Renal cortex interstitium (tissue), 11 donors: ENCODE results near the gene CYP2A7. TPM values are rescaled to one million over a fixed set of nuclear protein-coding genes. Genes with fewer than 3 reads are reported as not detected.
"Not testable (repeated sequence)": the region's sequence is repeated elsewhere in the genome, so short reads cannot be mapped to it uniquely, and the experiment has no call there.

ENCODE experiments used
- DNase-seq, 11 donors: peaks; one replicate each; pipeline ENCODE4 v3.0.0-alpha.2; 2013; ENCODE audit warnings: low read depth in 9 of 11, low spot score in 4 of 11; ENCODE audit errors: extremely low read depth in 1 of 11
- polyA plus RNA-seq, 3 donors: library from polyadenylated mRNA; unstranded; fragments of 120-200 nt; gene quantifications; one replicate each; pipeline ENCODE4 v1.2.1, GENCODE V29; 2013; ENCODE audit not compliant: insufficient read length in 3 of 3

CYP2A7 gene
- polyA plus RNA-seq, 3 donors: 0.10 to 0.20 TPM; not detected in 1

GRCh38 chr19:40825460-40826095 lies 56.5 kb downstream of the CYP2A7 start:
- not testable (repeated sequence) for DNase-seq

Other genes with a start within 250 kb of the CYP2A7 start
- gene NUMBL, start 191.6 kb downstream of the CYP2A7 start, polyA plus RNA-seq: 10 to 100 TPM in 2 of 3 donors, 1 to 10 TPM in 1; 9.4 to 16.0 (median 15.9) TPM
- 10 to 100 TPM; 30.7 to 45.2 (median 38.9) TPM for gene COQ8B, start 165.3 kb downstream of the CYP2A7 start, polyA plus RNA-seq
- 10 to 100 TPM; 12.3 to 15.4 (median 14.2) TPM for gene ITPKC, start 165.1 kb downstream of the CYP2A7 start, polyA plus RNA-seq
- gene ACTMAP, start 131.8 kb downstream of the CYP2A7 start, polyA plus RNA-seq: 10 to 100 TPM; 14.5 to 18.5 (median 15.1) TPM
- 100 to 1,000 TPM; 111 to 126 (median 117) TPM for gene SNRPA, start 131.0 kb downstream of the CYP2A7 start, polyA plus RNA-seq
- 1 to 10 TPM in 2 of 3 donors, under 1 TPM in 1; 0.19 to 3.5 (median 1.4) TPM for gene MIA, start 106.7 kb downstream of the CYP2A7 start, polyA plus RNA-seq
- 10 to 100 TPM in 2 of 3 donors, 1 to 10 TPM in 1; 7.0 to 13.5 (median 12.6) TPM for gene RAB4B, start 104.0 kb downstream of the CYP2A7 start, polyA plus RNA-seq
- gene EGLN2, start 83.0 kb downstream of the CYP2A7 start, polyA plus RNA-seq: 10 to 100 TPM; 60.1 to 80.5 (median 74.4) TPM
- under 1 TPM in 2 of 3 donors, not detected in 1; 0.18 to 0.24 TPM for gene CYP2A6, start 31.8 kb downstream of the CYP2A7 start, polyA plus RNA-seq
- 1 to 10 TPM; 1.6 to 3.3 (median 3.0) TPM for gene CYP2B6, start 109.1 kb upstream of the CYP2A7 start, polyA plus RNA-seq
- gene CYP2A13, start 206.2 kb upstream of the CYP2A7 start, polyA plus RNA-seq: not detected
- under 1 TPM in 1 of 3 donors, not detected in 2; 0.33 TPM for gene CYP2F1, start 232.2 kb upstream of the CYP2A7 start, polyA plus RNA-seq